Activated naive CD8-positive, alpha-beta T cell treated with anti-CD3 and anti-CD28 coated beads, Interleukin-2, amount 50 U/mL, for 24 hours (primary cell): ENCODE data around the gene GPS1.

ENCODE experiments used
- ATAC-seq: fragments of 150-1000 bp; cut with Tn5 transposase; one replicate; pipeline ENCODE4 v1.10.0; 2021
- DNase-seq: peaks from one replicate; pipeline ENCODE4 v3.0.0; 2021
- H3K27ac Mint-ChIP-seq: one replicate; pipeline ENCODE4 v1.8.0; 2021; ENCODE audit warnings: mild to moderate bottlenecking, mixed read lengths
- H3K27me3 Mint-ChIP-seq: one replicate; pipeline ENCODE4 v1.8.0; 2021; ENCODE audit warnings: mixed read lengths
- H3K36me3 Mint-ChIP-seq: one replicate; pipeline ENCODE4 v1.8.0; 2021; ENCODE audit warnings: low read depth, mixed read lengths
- H3K4me1 Mint-ChIP-seq: one replicate; pipeline ENCODE4 v1.8.0; 2021; ENCODE audit warnings: mixed read lengths
- H3K4me3 Mint-ChIP-seq: one replicate; pipeline ENCODE4 v1.8.0; 2021; ENCODE audit warnings: mild to moderate bottlenecking, moderate library complexity, mixed read lengths
- H3K9me3 Mint-ChIP-seq: one replicate; pipeline ENCODE4 v1.8.0; 2021; ENCODE audit warnings: mixed read lengths

Gene GPS1

GRCh38 chr17:82011617-82012187 lies 40.0 kb upstream of the GPS1 start:
- DNase-seq (no peak), ATAC-seq (no peak)
- Mint-ChIP-seq H3K27ac (no peak overlapping the region), H3K27me3 (no peaks in the 10 kb centered on the region), H3K4me1 (peaks cover 4% of the 10 kb centered on the region), H3K36me3 (no peaks in the 10 kb centered on the region), H3K9me3 (no peaks in the 10 kb centered on the region), H3K4me3 (no peak overlapping the region)

DNA sequence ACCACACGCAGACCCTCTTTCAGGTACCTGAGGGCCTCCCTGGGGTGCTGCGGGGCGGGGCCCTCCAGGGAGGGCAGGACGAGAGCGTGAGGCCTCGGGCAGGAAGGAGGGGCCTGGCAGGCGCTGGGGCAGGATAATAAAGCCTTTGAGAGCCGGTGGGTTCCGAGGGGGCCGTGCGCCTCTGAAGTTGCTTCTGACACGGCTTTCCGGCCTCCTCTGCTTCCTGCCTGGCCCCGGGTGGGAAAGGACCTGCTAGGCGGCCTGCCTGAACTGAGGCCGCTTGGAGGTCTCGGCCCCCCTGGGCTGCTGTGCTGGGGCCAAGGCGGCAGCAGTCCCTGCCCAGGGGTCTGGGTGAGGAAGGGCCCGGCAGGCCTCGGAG lies 39.4 kb upstream of the GPS1 start:
- no peaks in the 10 kb centered on the region for H3K36me3 Mint-ChIP-seq

DNA sequence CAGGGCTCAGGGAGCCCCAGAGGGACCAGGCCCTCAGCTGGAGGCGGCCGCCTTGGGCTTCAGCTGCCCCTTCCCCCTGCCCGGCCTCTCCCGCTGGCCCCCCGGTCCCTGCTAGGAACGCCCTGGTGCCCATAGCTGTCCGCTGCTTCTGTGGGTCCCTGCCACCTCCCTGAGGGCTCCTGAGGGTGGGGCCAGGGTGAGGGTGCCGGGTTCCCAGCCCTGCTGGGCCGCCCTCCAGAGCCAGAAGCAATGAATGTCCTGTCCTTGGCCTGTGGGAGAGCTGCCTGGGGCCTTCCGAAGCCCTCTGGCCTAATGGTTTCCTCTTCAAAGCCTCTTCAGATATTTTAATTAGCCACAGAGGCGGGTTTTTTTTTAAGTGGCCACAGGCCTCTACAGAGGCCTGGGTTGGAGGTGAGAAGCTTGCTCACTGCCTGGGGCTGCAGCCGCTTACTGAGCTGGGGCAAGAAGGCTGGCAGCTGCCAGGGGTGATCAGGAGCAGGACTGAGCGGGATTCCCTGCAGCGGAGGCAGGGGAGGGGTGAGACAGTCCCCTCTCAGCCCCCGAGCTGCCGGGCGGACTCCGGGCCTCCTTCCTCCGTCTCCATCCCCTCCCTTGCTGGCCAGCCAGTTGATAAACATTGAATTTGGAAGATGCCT lies 38.9 kb upstream of the GPS1 start:
- DNase-seq (no peak), ATAC-seq (no peak)
- Mint-ChIP-seq H3K27me3 (no peaks in the 10 kb centered on the region), H3K4me3 (no peak overlapping the region), H3K9me3 (no peaks in the 10 kb centered on the region), H3K36me3 (no peaks in the 10 kb centered on the region), H3K4me1 (peaks cover 4% of the 10 kb centered on the region), H3K27ac (no peak overlapping the region)

More for the DNA sequence above, 39.4 kb upstream of the GPS1 start:
- Mint-ChIP-seq H3K4me3 (no peak overlapping the region), H3K27me3 (no peaks in the 10 kb centered on the region), H3K27ac (no peak overlapping the region), H3K9me3 (no peaks in the 10 kb centered on the region), H3K4me1 (peaks cover 4% of the 10 kb centered on the region)
- DNase-seq (no peak), ATAC-seq (no peak)

DNA sequence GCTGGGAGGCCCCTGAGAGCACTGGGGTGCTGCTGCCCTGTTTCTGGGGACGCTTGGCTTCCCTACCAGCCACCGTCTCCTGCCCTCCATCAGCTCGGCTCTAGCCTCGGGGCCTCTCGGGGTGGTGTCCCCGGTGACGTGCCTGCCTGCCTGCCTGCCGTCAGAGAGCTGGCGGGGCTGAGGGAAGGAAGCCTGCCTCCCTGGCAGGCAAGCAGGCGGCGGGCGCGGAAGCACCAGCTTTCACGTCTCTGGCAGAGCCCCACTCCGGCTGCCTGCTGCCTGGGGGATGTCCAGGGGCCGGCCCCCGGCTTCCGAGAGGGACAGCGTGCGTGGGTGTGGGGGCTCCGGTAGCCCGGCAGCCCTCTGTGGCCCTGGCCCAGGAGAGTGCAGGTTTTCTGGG lies 38.4 kb upstream of the GPS1 start:
- Mint-ChIP-seq H3K9me3 (no peaks in the 10 kb centered on the region), H3K4me3 (no peak overlapping the region), H3K27ac (no peak overlapping the region), H3K4me1 (peaks cover 4% of the 10 kb centered on the region), H3K36me3 (no peaks in the 10 kb centered on the region), H3K27me3 (no peaks in the 10 kb centered on the region)
- ATAC-seq (no peak), DNase-seq (no peak)

DNA sequence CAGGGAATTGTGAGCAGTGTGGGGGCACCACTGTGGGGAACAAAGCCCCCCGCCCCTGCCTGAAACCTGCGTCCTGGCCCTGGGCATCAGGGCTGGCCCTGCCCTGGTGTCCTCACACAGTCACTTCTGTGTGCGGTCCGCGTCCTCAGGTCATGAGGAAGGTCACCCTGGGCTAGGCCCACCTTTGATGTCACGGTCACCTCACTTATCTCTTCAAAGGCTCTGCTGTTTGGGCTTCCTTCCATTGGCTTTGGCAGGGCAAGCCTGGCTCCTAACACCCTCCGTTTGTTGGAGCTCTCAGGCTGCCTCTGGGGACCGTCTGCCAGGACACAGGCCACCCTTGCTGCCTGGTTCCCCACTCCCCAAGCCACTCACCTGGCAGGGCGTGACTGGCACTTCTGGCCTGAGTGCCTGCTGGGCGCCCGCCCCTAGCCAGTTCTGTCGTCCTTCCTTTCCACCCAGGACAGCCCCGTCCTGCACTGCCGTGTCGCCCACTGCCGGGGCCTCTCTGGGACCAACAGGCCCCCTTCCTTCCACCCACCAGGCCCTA lies 37.9 kb upstream of the GPS1 start:
- H3K4me1 Mint-ChIP-seq, result peaks cover 4% of the 10 kb centered on the region
- H3K4me3 Mint-ChIP-seq, result no peak overlapping the region
- H3K36me3 Mint-ChIP-seq, result peaks cover 4% of the 10 kb centered on the region
- no peak overlapping the region for H3K27ac Mint-ChIP-seq
- H3K9me3 Mint-ChIP-seq, result no peaks in the 10 kb centered on the region
- no peaks in the 10 kb centered on the region for H3K27me3 Mint-ChIP-seq
- ATAC-seq (no peak), DNase-seq (no peak)

- H3K4me3 Mint-ChIP-seq, result no peak overlapping the region
- no peaks in the 10 kb centered on the region for H3K27me3 Mint-ChIP-seq
- H3K27ac Mint-ChIP-seq, result no peak overlapping the region
- H3K9me3 Mint-ChIP-seq, result no peaks in the 10 kb centered on the region
- peaks cover 4% of the 10 kb centered on the region for H3K4me1 Mint-ChIP-seq
- peaks cover 4% of the 10 kb centered on the region for H3K36me3 Mint-ChIP-seq
- ATAC-seq, result no peak
- DNase-seq, result no peak
Measured at GRCh38 chr17:82014432-82014831, 37.3 kb upstream of the GPS1 start.

DNA sequence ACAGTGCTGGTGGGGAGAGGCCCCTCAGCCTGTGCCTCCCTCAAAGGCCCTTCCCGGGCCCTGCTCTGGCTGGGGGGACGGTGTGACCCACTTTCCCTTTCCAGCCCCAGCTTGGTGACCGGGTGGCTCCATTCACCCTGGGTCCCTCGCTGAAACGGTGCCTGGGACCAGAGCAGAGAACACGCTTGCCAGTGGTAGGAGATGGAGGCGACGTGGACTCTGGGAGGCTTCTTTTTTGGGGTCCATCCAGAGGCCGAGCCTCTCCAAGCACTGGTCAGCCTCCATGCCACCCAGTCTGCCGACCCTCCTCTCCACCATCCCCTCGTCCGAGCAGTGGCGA lies 36.8 kb upstream of the GPS1 start:
- Mint-ChIP-seq H3K36me3 (peaks cover 4% of the 10 kb centered on the region), H3K9me3 (no peaks in the 10 kb centered on the region), H3K27ac (no peak overlapping the region), H3K27me3 (no peaks in the 10 kb centered on the region), H3K4me3 (no peak overlapping the region), H3K4me1 (no peaks in the 10 kb centered on the region)
- ATAC-seq, result no peak
- no peak for DNase-seq

DNA sequence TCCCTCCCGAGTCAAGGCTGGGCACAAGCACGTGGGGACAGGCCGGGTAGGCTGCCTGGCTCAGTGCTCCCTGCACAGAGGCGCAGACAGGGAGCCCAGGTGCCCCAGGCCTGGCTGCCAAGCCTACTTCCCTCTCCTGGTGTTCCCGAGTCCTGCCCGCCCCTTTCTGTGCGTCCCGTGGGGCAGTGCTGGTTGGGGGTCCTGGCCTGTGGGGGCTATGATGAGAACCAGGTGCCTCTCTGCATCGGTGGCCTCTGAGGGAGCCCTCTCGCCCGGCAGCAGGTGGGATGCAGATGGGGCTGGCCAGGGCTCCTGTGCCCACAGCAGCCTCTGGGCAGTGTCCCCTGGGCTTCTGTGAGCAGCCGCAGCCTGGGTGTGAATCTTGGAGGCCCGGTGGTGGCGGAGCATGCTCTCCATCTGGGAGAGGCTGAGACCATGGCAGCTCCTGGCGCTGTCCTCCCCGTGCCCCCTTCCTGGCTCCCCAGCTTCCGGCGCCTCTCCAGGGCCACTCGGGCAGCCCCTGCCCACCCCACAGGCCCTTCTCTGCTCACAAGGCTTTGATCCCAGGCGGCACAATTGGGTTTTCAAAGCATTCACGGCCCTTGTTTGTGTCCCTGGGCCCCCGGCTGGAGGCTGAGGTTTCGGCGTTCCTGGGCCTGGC lies 36.3 kb upstream of the GPS1 start:
- ATAC-seq, result no peak
- Mint-ChIP-seq H3K9me3 (no peaks in the 10 kb centered on the region), H3K27me3 (no peaks in the 10 kb centered on the region), H3K36me3 (peaks cover 4% of the 10 kb centered on the region), H3K27ac (no peak overlapping the region), H3K4me1 (no peaks in the 10 kb centered on the region), H3K4me3 (no peak overlapping the region)
- DNase-seq, result no peak

DNA sequence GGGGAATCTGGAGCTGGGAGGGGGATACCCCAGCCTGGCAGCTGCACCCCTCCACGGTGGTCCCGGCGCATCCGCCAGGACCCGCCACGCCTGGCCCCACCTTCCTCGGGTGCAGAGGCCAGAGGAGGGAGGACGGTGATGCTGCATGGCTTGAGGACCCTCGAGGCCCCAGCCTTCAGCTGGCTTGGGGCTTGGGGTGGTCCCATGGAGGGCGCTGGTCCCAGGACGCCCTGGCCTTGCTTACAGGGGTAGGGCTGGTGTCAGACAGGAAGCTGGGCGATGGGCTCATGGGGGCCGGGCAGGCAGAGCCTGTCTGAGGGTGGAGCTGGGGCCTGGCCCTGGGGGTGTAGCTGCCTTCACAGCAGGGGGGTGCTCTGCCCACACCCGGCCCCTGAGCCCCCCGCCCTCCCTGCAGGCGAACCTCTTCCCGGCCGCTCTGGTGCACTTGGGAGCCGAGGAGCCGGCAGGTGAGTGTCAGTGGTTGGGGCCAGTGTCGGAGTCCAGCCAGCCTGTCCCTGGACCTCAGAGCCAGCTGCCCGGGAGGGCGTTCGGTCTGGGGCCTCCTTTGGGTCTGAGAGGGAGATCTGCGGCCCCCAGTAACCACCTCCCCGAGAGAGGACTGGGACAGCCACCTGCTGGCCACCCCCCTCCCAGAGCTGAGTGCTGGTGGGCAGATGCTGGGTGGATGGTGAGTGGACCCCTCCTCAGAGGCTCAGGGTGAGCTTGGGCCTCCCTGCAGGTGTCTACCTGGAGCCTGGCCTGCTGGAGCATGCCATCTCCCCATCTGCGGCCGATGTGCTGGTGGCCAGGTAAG lies 35.4 kb upstream of the GPS1 start:
- ATAC-seq (no peak), DNase-seq (no peak)
- Mint-ChIP-seq H3K27ac (no peak overlapping the region), H3K9me3 (no peaks in the 10 kb centered on the region), H3K4me1 (peaks cover 3% of the 10 kb centered on the region), H3K36me3 (peaks cover 4% of the 10 kb centered on the region), H3K4me3 (no peak overlapping the region), H3K27me3 (no peaks in the 10 kb centered on the region)

DNA sequence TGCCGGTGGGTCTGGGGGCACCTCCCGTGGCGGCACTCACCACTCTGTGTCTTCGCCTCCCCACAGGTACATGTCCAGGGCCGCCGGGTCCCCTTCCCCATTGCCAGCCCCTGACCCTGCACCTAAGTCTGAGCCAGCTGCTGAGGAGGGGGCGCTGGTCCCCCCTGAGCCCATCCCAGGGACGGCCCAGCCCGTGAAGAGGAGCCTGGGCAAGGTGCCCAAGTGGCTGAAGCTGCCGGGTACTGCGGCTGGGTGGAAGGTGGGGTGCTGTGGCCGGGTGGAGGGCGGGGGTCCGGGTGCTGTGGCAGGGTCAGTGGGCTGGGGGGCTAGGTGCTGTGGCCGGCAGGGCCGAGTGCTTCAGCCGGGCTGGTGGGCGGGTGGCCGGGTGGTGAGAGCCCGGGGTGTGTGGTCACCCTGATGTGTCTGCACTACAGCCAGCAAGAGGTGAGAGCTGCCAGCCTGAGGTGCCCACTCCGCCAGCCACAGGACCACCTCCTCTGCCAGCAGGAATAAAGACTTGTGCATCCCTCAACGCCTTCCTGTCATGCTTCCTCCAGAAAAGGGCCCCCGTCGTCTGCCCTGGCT lies 34.7 kb upstream of the GPS1 start:
- Mint-ChIP-seq H3K27me3 (no peaks in the 10 kb centered on the region), H3K36me3 (peaks cover 4% of the 10 kb centered on the region), H3K4me1 (peaks cover 7% of the 10 kb centered on the region), H3K9me3 (no peaks in the 10 kb centered on the region), H3K4me3 (no peak overlapping the region), H3K27ac (no peak overlapping the region)
- ATAC-seq (no peak), DNase-seq (no peak)

- Mint-ChIP-seq H3K9me3 (no peaks in the 10 kb centered on the region), H3K27me3 (no peaks in the 10 kb centered on the region), H3K36me3 (peaks cover 4% of the 10 kb centered on the region), H3K27ac (no peak overlapping the region), H3K4me3 (no peak overlapping the region), H3K4me1 (peaks cover 7% of the 10 kb centered on the region)
- ATAC-seq, result no peak
- DNase-seq, result no peak
Measured at GRCh38 chr17:82017612-82018151, 34.0 kb upstream of the GPS1 start.

- no peaks in the 10 kb centered on the region for H3K9me3 Mint-ChIP-seq
- ATAC-seq (no peak), DNase-seq (no peak)
- H3K27me3 Mint-ChIP-seq, result no peaks in the 10 kb centered on the region
- H3K27ac Mint-ChIP-seq, result no peak overlapping the region
- peaks cover 4% of the 10 kb centered on the region for H3K36me3 Mint-ChIP-seq
- peaks cover 7% of the 10 kb centered on the region for H3K4me1 Mint-ChIP-seq
- H3K4me3 Mint-ChIP-seq, result no peak overlapping the region
Measured at GRCh38 chr17:82018152-82018988, 33.3 kb upstream of the GPS1 start.

GRCh38 chr17:82018989-82019689 lies 32.6 kb upstream of the GPS1 start:
- no peak overlapping the region for H3K4me3 Mint-ChIP-seq
- H3K4me1 Mint-ChIP-seq, result peaks cover 12% of the 10 kb centered on the region
- ATAC-seq (no peak), DNase-seq (no peak)
- peaks cover 4% of the 10 kb centered on the region for H3K36me3 Mint-ChIP-seq
- no peaks in the 10 kb centered on the region for H3K27me3 Mint-ChIP-seq
- H3K9me3 Mint-ChIP-seq, result no peaks in the 10 kb centered on the region
- H3K27ac Mint-ChIP-seq, result no peak overlapping the region
